IPS-18a (cell line): Measurements from ENCODE around the gene CERKL.

Experiments
- H3K27ac ChIP-seq: one replicate; pipeline ENCODE4 v1.5.1; 2013; ENCODE audit warnings: low read length
- H3K27me3 ChIP-seq: one replicate; pipeline ENCODE4 v1.6.1; 2013; ENCODE audit warnings: mild to moderate bottlenecking, low read length; ENCODE audit not compliant: control insufficient read depth, insufficient read depth
- H3K36me3 ChIP-seq: one replicate; pipeline ENCODE4 v1.6.1; 2013; ENCODE audit warnings: low read depth, low read length; ENCODE audit not compliant: control insufficient read depth
- H3K4me1 ChIP-seq: one replicate; pipeline ENCODE4 v1.6.1; 2013; ENCODE audit warnings: low read depth, low read length; ENCODE audit not compliant: control insufficient read depth
- H3K4me3 ChIP-seq: one replicate; pipeline ENCODE4 v1.5.1; 2013; ENCODE audit warnings: low read length
- H3K9ac ChIP-seq: one replicate; pipeline ENCODE4 v1.6.1; 2013; ENCODE audit warnings: mild to moderate bottlenecking, low read length, moderate library complexity
- H3K9me3 ChIP-seq: one replicate; pipeline ENCODE4 v1.6.1; 2013; ENCODE audit warnings: low read depth, low read length; ENCODE audit not compliant: control insufficient read depth

The CERKL gene

DNA sequence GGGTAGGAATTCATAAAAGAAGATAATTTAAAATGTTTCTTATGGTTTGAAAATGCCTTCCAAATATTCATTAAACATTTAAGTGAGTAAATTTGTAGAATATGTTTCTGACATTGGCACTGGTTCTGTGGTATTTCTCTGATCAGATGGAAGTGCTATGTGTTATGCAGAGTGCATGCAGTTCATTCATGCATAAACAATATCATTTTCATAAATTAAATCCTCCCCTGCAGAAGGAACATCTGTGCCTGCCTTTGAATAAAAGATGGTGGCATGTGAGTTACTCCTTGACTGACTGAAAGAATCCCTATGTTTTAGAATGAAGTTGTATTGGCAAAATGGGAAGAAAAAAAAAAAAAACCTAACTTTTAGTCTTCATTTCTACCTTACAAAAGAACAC, 17.6 kb upstream of the CERKL start:
- no peak overlapping the region for H3K27ac ChIP-seq
- H3K27me3 ChIP-seq, result peaks cover 78% of the 10 kb centered on the region
- no peaks in the 10 kb centered on the region for H3K9me3 ChIP-seq
- no peaks in the 10 kb centered on the region for H3K36me3 ChIP-seq
- no peak overlapping the region for H3K9ac ChIP-seq
- no peak overlapping the region for H3K4me3 ChIP-seq
- no peaks in the 10 kb centered on the region for H3K4me1 ChIP-seq

DNA sequence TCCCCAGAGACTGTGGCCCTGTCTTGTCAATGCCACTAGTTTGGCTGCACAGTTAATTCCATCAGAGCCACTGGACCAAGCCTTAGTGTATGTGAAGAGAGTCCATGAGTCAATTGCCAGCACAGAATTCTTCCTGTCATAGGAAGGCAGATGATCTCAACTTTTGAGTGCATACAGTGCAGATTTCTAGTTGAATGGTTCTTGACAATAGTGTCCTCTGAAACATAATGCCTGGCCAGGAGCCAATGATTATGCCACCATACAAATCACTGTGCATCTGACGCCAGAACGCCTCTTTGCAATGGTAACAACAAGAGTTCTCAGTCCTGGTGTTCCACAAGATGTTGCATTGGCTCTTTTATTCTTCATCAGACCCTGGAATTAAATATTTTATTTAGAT, 16.3 kb upstream of the CERKL start:
- Histone ChIP-seq H3K27ac (no peak overlapping the region), H3K36me3 (no peaks in the 10 kb centered on the region), H3K4me3 (no peak overlapping the region), H3K4me1 (no peaks in the 10 kb centered on the region), H3K9ac (no peak overlapping the region), H3K27me3 (peaks cover 76% of the 10 kb centered on the region), H3K9me3 (no peaks in the 10 kb centered on the region)

- no peak overlapping the region for H3K9ac ChIP-seq
- H3K4me3 ChIP-seq, result no peak overlapping the region
Measured at GRCh38 chr2:181672255-181673008, 15.5 kb upstream of the CERKL start.

DNA sequence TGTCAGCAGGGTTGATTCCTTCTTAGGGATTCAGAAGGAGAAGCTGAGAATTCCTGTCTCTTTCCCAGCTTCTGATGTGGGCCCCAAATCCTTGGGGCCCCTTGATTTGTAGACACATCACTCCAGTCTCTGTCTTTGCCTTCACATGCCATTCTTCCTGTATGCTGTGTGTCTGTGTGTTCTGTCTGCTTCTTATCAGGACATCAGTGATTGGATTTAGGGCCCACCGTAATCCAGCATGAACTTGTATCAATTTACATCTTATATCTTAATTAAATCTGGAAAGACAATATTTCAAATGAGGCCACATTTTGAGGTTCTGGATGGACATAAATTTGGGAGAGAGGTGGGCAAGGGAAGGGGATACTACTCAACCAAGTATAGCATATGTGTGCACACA, 13.7 kb upstream of the CERKL start:
- H3K27me3 ChIP-seq, result peaks cover 51% of the 10 kb centered on the region
- no peak overlapping the region for H3K27ac ChIP-seq
- H3K4me1 ChIP-seq, result peaks cover 14% of the 10 kb centered on the region
- no peaks in the 10 kb centered on the region for H3K9me3 ChIP-seq
- H3K36me3 ChIP-seq, result no peaks in the 10 kb centered on the region
- no peak overlapping the region for H3K4me3 ChIP-seq
- no peak overlapping the region for H3K9ac ChIP-seq

More at GRCh38 chr2:181672255-181673008, 15.5 kb upstream of the CERKL start:
- H3K4me1 ChIP-seq, result peaks cover 4% of the 10 kb centered on the region
- peaks cover 69% of the 10 kb centered on the region for H3K27me3 ChIP-seq
- H3K9me3 ChIP-seq, result no peaks in the 10 kb centered on the region
- H3K36me3 ChIP-seq, result no peaks in the 10 kb centered on the region
- no peak overlapping the region for H3K27ac ChIP-seq

DNA sequence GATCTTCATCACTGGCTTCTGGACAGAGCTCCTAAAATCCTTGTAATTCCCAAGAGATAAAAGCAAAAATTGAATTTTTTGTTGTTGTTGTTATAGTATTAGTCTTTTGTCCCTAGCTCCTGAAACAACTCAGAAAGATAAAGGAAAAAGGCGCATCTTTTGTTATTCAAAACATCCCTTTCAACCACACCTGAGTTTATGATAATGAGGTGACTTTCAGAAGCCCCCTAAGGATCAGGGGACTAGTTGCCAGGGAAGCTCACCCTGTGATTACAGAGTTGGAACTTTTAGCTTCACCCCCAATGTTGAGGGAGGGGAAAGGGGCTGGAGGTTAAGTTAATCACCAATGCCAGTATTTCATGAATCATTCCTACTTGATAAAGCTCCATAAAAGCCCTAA, 10.3 kb upstream of the CERKL start:
- Histone ChIP-seq H3K9ac (no peak overlapping the region), H3K4me1 (peaks cover 14% of the 10 kb centered on the region), H3K27ac (no peak overlapping the region), H3K36me3 (no peaks in the 10 kb centered on the region), H3K9me3 (no peaks in the 10 kb centered on the region), H3K27me3 (peaks cover 18% of the 10 kb centered on the region), H3K4me3 (peak overlapping the region; percentile 30)

DNA sequence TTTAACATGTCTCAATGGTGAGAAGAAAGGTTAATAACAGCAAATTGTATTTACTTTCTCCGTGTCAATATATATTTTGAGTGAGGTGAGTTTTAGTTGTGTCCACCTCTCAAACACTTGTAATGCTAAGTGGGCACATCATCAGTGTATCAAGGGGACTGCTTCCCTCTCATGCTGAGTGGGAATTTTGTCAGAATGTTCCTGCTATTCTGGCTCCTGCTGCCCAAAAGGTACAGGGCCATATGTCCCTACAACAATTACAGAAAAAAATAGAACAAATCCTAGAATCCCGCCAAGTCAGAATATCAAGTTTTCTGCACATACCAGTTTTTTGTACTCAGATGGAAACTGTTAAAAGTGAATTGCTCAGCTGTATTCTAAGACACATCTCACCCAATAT, 5.4 kb upstream of the CERKL start:
- Histone ChIP-seq H3K9me3 (no peaks in the 10 kb centered on the region), H3K9ac (no peak overlapping the region), H3K27ac (no peak overlapping the region), H3K27me3 (peaks cover 39% of the 10 kb centered on the region), H3K4me3 (no peak overlapping the region), H3K36me3 (no peaks in the 10 kb centered on the region), H3K4me1 (peaks cover 20% of the 10 kb centered on the region)

DNA sequence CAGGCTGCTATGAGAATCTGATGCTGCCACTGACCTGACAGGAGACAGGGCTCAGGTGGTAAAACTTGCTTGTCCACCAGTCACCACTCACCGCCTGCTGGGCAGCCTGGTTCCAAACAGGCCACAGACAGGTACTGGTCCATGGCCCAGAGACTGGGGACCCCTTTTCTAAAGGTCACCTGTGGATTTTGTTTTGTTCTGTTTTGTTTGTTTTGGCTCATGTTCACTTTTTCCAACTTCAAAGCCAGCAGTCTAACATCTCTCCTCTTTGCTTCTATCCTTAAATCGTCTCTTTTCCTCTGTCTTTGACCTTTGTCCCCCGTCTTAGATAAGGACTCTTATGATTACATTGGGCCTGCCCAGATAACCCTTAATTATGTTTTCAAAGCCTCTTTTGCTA, 3.3 kb upstream of the CERKL start:
- H3K4me3 ChIP-seq, result no peak overlapping the region
- H3K27ac ChIP-seq, result no peak overlapping the region
- no peak overlapping the region for H3K9ac ChIP-seq
- H3K27me3 ChIP-seq, result peaks cover 56% of the 10 kb centered on the region
- no peaks in the 10 kb centered on the region for H3K36me3 ChIP-seq
- H3K4me1 ChIP-seq, result peaks cover 23% of the 10 kb centered on the region
- H3K9me3 ChIP-seq, result no peaks in the 10 kb centered on the region

- H3K27me3 ChIP-seq, result peaks cover 68% of the 10 kb centered on the region
- H3K4me1 ChIP-seq, result peaks cover 23% of the 10 kb centered on the region
- no peak overlapping the region for H3K9ac ChIP-seq
- H3K9me3 ChIP-seq, result no peaks in the 10 kb centered on the region
- no peak overlapping the region for H3K4me3 ChIP-seq
- no peaks in the 10 kb centered on the region for H3K36me3 ChIP-seq
- no peak overlapping the region for H3K27ac ChIP-seq
Measured at GRCh38 chr2:181658444-181658843, 1.5 kb upstream of the CERKL start.

DNA sequence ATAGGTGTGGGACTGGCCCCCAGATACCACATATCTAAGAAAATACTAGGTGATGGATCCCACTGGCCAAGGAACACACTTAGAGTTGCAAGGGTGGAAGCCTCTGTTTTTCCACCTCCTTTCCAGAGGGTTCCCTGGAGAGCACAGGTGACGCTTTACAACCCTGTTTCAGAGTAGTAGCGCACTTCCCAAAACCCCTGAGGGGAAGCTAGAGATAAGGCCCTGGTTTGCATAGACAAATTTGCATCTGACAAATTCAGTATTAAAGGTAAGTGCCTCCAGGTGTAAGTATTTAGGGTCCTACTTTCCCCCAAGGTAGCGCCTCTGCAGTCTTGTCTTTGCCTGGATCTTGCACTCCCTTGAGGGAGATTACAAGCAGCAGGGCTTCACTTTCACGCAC, 474 bp upstream of the CERKL start:
- Histone ChIP-seq H3K4me3 (peak overlapping the region; percentile 80), H3K27ac (no peak overlapping the region), H3K9ac (no peak overlapping the region)

GRCh38 chr2:181655519-181655918, 1.4 kb downstream of the CERKL start:
- Histone ChIP-seq H3K4me3 (peak overlapping the region; percentile 80), H3K36me3 (no peaks in the 10 kb centered on the region), H3K9me3 (no peaks in the 10 kb centered on the region), H3K27ac (no peak overlapping the region), H3K9ac (no peak overlapping the region), H3K4me1 (peaks cover 23% of the 10 kb centered on the region), H3K27me3 (peaks cover 61% of the 10 kb centered on the region)

More for the DNA sequence above, 474 bp upstream of the CERKL start:
- Histone ChIP-seq H3K4me1 (peaks cover 23% of the 10 kb centered on the region), H3K9me3 (no peaks in the 10 kb centered on the region), H3K36me3 (no peaks in the 10 kb centered on the region), H3K27me3 (peaks cover 68% of the 10 kb centered on the region)

GRCh38 chr2:181649436-181649979, 7.4 kb downstream of the CERKL start:
- no peak overlapping the region for H3K27ac ChIP-seq
- H3K9ac ChIP-seq, result no peak overlapping the region
- H3K4me1 ChIP-seq, result no peaks in the 10 kb centered on the region
- H3K9me3 ChIP-seq, result no peaks in the 10 kb centered on the region
- no peaks in the 10 kb centered on the region for H3K36me3 ChIP-seq
- H3K27me3 ChIP-seq, result peaks cover 5% of the 10 kb centered on the region
- H3K4me3 ChIP-seq, result no peak overlapping the region
